ENCODE measurements around the gene EPS8. TPM values are rescaled to one million over a fixed set of nuclear protein-coding genes. Genes with fewer than 3 reads are reported as not detected.

Gene EPS8
- total and polyA plus RNA-seq, 2 experiments from 2014 or later, result 43.1 to 83.2 TPM

DNA sequence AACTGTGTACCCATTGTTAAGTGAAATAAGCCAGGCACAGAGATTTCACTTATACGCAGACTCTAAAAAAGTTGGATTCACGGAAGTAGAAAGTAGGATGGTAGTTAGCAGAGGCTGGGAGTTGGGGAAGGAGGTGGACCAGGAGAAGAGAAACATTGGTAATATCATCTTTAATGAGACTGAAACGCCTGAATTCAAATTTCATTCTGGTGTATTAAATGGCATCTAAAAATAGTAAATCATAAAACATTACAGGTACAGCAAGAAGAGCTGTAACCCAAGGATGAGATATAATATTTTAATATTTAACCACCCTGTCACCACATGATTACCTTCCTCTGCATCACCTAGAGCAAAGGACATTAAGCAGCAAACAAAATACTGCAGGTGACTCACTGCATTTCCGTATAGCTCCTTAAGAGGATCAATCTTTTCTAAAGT lies 99.4 kb downstream of the EPS8 start:
- peaks cover 27% of the 10 kb centered on the region for H3K4me1 ChIP-seq (ENCODE audit: insufficient read depth)
- no peaks in the 10 kb centered on the region for H3K27me3 ChIP-seq
- TF ChIP-seq EZH2 (IDR thresholded peaks at IDR 0.05; ENCODE audit: borderline replicate concordance) (no peak), EZH2phosphoT487 (IDR thresholded peaks at IDR 0.05; ENCODE audit: low read depth, severe bottlenecking, unreplicated experiment) (no peak)
- TF ChIP-seq, protein P1, sequence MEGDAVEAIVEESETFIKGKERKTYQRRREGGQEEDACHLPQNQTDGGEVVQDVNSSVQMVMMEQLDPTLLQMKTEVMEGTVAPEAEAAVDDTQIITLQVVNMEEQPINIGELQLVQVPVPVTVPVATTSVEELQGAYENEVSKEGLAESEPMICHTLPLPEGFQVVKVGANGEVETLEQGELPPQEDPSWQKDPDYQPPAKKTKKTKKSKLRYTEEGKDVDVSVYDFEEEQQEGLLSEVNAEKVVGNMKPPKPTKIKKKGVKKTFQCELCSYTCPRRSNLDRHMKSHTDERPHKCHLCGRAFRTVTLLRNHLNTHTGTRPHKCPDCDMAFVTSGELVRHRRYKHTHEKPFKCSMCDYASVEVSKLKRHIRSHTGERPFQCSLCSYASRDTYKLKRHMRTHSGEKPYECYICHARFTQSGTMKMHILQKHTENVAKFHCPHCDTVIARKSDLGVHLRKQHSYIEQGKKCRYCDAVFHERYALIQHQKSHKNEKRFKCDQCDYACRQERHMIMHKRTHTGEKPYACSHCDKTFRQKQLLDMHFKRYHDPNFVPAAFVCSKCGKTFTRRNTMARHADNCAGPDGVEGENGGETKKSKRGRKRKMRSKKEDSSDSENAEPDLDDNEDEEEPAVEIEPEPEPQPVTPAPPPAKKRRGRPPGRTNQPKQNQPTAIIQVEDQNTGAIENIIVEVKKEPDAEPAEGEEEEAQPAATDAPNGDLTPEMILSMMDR (IDR thresholded peaks at IDR 0.05; ENCODE audit: poor library complexity), result no peak
- H3K27ac ChIP-seq, result peak overlapping the region; percentile 74
- H3K79me2 ChIP-seq, result peaks cover 58% of the 10 kb centered on the region
- H3K9me2 ChIP-seq (replicated peaks; ENCODE audit: insufficient read depth), result no peaks in the 10 kb centered on the region
- no peaks in the 10 kb centered on the region for H3K9me3 ChIP-seq (ENCODE audit: low read depth)
- H3K4me3 ChIP-seq, result no peak overlapping the region
- H4K20me1 ChIP-seq (ENCODE audit: insufficient read depth, poor library complexity, severe bottlenecking), result no peaks in the 10 kb centered on the region
- 72% methylated on average over 4 of the region's 4 CpGs for WGBS (ENCODE audit: low lambda C conversion rate, missing lambda C conversion rate)
- DNase-seq (ENCODE audit: low spot score), result no peak
- no peak overlapping the region for H2AFZ ChIP-seq
- no peaks in the 10 kb centered on the region for H3K36me3 ChIP-seq (replicated peaks; ENCODE audit: insufficient read depth, low read depth)
- peak overlapping the region; percentile 34 for H3K4me2 ChIP-seq

DNA sequence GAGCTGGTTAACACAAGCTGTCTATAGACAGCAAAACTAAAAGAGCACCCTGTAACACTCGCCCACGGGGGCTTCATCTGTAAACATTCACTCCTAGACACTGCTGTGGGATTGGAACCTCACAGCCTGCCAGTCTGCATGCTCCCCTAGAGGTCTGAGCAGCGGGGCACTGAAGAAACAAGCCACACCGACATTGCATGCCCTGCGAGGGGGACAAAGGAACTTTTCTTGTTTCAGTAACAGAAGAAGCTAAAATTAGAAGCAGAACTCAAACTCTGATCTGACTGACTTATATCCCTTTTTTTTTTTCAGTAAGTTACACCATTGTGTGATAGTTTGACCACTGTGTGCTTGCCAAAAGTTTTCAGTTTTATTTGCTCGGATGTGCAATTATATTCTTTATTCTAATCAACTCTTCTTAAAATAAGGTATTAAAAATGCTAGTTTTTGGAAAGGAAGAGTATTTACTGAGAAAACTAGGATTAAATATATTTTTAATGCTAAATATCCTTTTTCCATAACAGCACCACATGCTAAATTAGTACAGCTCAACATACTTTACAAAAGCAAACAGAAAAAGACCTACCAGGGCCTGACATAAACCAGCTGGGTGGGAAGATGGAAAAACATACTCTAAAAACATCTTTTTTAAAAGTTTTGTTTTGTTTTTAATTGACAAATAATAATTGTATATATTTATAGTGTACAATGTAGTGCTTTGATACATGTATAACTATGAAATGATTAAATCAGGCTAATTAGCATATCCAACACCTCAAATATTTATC lies 100.2 kb downstream of the EPS8 start:
- H2AFZ ChIP-seq, result no peak overlapping the region
- no peak for DNase-seq (ENCODE audit: low spot score)
- no peaks in the 10 kb centered on the region for H3K9me2 ChIP-seq (replicated peaks; ENCODE audit: insufficient read depth)
- H3K79me2 ChIP-seq, result peaks cover 58% of the 10 kb centered on the region
- peaks cover 31% of the 10 kb centered on the region for H3K4me1 ChIP-seq (ENCODE audit: insufficient read depth)
- no peaks in the 10 kb centered on the region for H3K27me3 ChIP-seq
- H3K36me3 ChIP-seq (replicated peaks; ENCODE audit: insufficient read depth, low read depth), result no peaks in the 10 kb centered on the region
- TF ChIP-seq EZH2 (IDR thresholded peaks at IDR 0.05; ENCODE audit: borderline replicate concordance), result no peak
- TF ChIP-seq EZH2phosphoT487 (IDR thresholded peaks at IDR 0.05; ENCODE audit: low read depth, severe bottlenecking, unreplicated experiment), result no peak
- 58% methylated on average over 6 of the region's 6 CpGs for WGBS (ENCODE audit: low lambda C conversion rate, missing lambda C conversion rate)
- peak overlapping the region; percentile 34 for H3K4me2 ChIP-seq
- no peak overlapping the region for H3K4me3 ChIP-seq
- peak overlapping the region; percentile 74 for H3K27ac ChIP-seq
- no peaks in the 10 kb centered on the region for H3K9me3 ChIP-seq (ENCODE audit: low read depth)
- no peaks in the 10 kb centered on the region for H4K20me1 ChIP-seq (ENCODE audit: insufficient read depth, poor library complexity, severe bottlenecking)

DNA sequence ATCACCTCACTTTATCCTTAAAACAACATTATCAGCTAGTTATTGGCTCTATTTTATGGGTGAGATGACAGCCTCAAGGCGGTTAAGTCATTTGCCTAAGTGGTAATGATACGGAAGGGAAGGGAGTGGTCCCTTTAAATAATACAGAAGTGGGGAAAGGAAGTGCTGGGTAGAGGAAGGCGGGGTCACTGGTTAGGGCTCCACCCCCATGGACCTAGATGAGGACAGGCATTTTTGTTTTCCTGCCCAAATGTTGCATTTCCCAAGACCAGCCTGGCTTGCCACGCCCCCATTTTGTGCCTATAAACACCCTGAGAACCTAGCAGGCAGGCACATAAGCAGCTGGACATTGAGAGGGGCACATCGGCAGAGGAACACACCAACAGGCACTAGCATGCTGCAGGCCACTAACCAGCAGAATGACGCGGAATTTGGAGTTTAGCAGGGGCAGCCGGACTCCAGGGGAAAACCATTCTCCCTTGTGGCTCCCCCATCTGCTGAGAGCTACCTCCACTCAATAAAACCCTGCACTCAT lies 100.9 kb downstream of the EPS8 start:
- Histone ChIP-seq H3K9me3 (ENCODE audit: low read depth) (no peaks in the 10 kb centered on the region), H3K4me1 (ENCODE audit: insufficient read depth) (peaks cover 31% of the 10 kb centered on the region), H3K36me3 (replicated peaks; ENCODE audit: insufficient read depth, low read depth) (no peaks in the 10 kb centered on the region), H3K4me3 (no peak overlapping the region), H3K9me2 (replicated peaks; ENCODE audit: insufficient read depth) (no peaks in the 10 kb centered on the region), H4K20me1 (ENCODE audit: insufficient read depth, poor library complexity, severe bottlenecking) (no peaks in the 10 kb centered on the region), H3K27me3 (no peaks in the 10 kb centered on the region), H3K4me2 (no peak overlapping the region), H2AFZ (no peak overlapping the region), H3K79me2 (peaks cover 55% of the 10 kb centered on the region), H3K27ac (peak overlapping the region; percentile 74)
- no peak for DNase-seq (ENCODE audit: low spot score)
- TF ChIP-seq EZH2phosphoT487 (IDR thresholded peaks at IDR 0.05; ENCODE audit: low read depth, severe bottlenecking, unreplicated experiment), result no peak
- no peak for TF ChIP-seq EZH2 (IDR thresholded peaks at IDR 0.05; ENCODE audit: borderline replicate concordance)
- TF ChIP-seq, protein P1 (IDR thresholded peaks at IDR 0.05; ENCODE audit: poor library complexity), result no peak
- 92% methylated on average over 8 of the region's 8 CpGs for WGBS (ENCODE audit: low lambda C conversion rate, missing lambda C conversion rate)

DNA sequence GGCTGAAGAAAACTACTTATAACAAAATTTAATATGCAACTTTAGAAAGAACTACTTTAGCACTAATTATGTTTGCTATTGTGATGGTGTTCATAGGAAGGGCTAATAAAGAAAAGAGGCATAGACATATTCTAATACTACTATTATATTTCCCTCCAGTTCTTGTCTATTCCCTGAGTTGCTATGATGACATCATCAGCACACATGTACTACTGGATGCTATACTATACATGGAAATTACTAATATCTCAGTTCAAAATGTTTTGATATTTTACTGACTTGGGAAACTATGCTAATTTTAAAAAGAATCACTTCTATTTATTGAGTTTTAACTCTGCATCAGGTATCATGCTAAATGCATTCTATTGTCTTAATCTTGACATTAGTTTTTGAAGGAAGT lies 101.6 kb downstream of the EPS8 start:
- Histone ChIP-seq H3K9me2 (replicated peaks; ENCODE audit: insufficient read depth) (no peaks in the 10 kb centered on the region), H3K27me3 (no peaks in the 10 kb centered on the region), H3K9me3 (ENCODE audit: low read depth) (no peaks in the 10 kb centered on the region), H3K4me1 (ENCODE audit: insufficient read depth) (peaks cover 31% of the 10 kb centered on the region), H3K79me2 (peaks cover 51% of the 10 kb centered on the region), H3K36me3 (replicated peaks; ENCODE audit: insufficient read depth, low read depth) (no peaks in the 10 kb centered on the region), H4K20me1 (ENCODE audit: insufficient read depth, poor library complexity, severe bottlenecking) (no peaks in the 10 kb centered on the region), H3K4me3 (no peak overlapping the region), H3K4me2 (no peak overlapping the region), H2AFZ (no peak overlapping the region), H3K27ac (peak overlapping the region; percentile 20)
- TF ChIP-seq EZH2phosphoT487 (IDR thresholded peaks at IDR 0.05; ENCODE audit: low read depth, severe bottlenecking, unreplicated experiment) (no peak), EZH2 (IDR thresholded peaks at IDR 0.05; ENCODE audit: borderline replicate concordance) (no peak)
- TF ChIP-seq, protein P1 (IDR thresholded peaks at IDR 0.05; ENCODE audit: poor library complexity), result no peak
- no peak for DNase-seq (ENCODE audit: low spot score)
